Right atrium auricular region (tissue), 2 donors: ENCODE data around the gene ZNF598. TPM values are rescaled to one million over a fixed set of nuclear protein-coding genes. Genes with fewer than 3 reads are reported as not detected.

Source experiments
- DNase-seq: peaks from one replicate; pipeline ENCODE4 v3.0.0-alpha.2; 2019; ENCODE audit warnings: low spot score
- H3K27ac ChIP-seq, 2 donors: fragments of 200-600 bp; sonication (generic); 1 replicate in 1 of 2; 2 replicates in 1 of 2; pipeline ENCODE4 v1.5.1; 2016 to 2019
- H3K27me3 ChIP-seq, 2 donors: fragments of 200-600 bp; sonication (generic); one replicate each; pipeline versions ENCODE4 v1.5.1 to v1.6.0; 2017 to 2019
- H3K36me3 ChIP-seq: fragments of 200-600 bp; sonication (generic); one replicate; pipeline ENCODE4 v1.5.1; 2016
- H3K4me1 ChIP-seq, 2 donors: fragments of 200-600 bp; sonication (generic); one replicate each; pipeline versions ENCODE4 v1.5.1 to v1.6.0; 2017 to 2019
- H3K4me3 ChIP-seq, 2 donors: fragments of 200-600 bp; sonication (generic); 1 replicate in 1 of 2; 2 replicates in 1 of 2; pipeline ENCODE4 v1.5.1; 2017 to 2019; ENCODE audit warnings: mild to moderate bottlenecking in 1 of 2, moderate library complexity in 1 of 2
- H3K9me3 ChIP-seq, 2 donors: fragments of 200-600 bp; sonication (generic); one replicate each; pipeline ENCODE4 v1.5.1; 2019
- total RNA-seq, 2 donors: library from RNA; depleted of rRNA; stranded (reverse); fragments of >200 nt; gene quantifications; one replicate each; pipeline ENCODE4 v1.1.0, GENCODE V29; 2016
- TF ChIP-seq, protein P1 (sequence below), 2 donors: fragments of 200-600 bp; sonication (generic); IDR thresholded peaks; one replicate each; pipeline ENCODE4 v1.5.1; 2019; ENCODE audit warnings: antibody characterized with exemption in 2 of 2

ZNF598 gene
- total RNA-seq, 2 donors from 2014 or later, result 11.4 to 19.9 TPM

DNA sequence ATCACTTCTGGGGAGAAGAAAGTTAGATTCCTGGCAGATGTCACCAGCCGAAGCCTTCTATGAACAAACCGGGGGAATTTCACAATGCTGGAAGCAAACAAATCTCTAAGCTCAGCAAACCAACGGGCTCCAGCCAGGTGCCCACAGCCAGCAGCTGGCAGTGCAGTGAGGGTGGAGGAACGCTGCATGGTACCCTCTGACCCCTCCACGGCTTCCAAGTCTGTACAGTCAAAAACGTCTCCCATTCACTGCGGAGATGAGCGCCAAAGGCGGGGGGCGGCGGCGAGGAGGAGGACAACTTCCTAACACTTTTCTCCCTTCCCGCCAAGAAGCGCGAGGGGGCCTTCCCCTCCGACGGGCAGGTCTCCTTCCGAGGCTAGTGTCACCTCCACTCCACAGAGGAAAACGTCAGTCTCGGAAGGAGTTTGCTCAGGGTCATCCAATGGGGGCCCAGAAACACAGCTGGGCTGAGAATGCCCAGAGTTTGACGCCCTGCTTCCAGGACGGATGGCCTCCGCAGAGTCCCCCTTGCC is 924 bp downstream of the ZNF598 start:
- Histone ChIP-seq H3K27ac (peak overlapping the region; percentile 84 to 91), H3K9me3 (no peaks in the 10 kb centered on the region), H3K4me3 (peak overlapping the region; percentile 92 to 99), H3K27me3 (no peaks in the 10 kb centered on the region), H3K36me3 (no peaks in the 10 kb centered on the region), H3K4me1 (peaks cover 0 to 64% of the 10 kb centered on the region in 2 donors)
- DNase-seq, result no peak
- TF ChIP-seq, protein P1, sequence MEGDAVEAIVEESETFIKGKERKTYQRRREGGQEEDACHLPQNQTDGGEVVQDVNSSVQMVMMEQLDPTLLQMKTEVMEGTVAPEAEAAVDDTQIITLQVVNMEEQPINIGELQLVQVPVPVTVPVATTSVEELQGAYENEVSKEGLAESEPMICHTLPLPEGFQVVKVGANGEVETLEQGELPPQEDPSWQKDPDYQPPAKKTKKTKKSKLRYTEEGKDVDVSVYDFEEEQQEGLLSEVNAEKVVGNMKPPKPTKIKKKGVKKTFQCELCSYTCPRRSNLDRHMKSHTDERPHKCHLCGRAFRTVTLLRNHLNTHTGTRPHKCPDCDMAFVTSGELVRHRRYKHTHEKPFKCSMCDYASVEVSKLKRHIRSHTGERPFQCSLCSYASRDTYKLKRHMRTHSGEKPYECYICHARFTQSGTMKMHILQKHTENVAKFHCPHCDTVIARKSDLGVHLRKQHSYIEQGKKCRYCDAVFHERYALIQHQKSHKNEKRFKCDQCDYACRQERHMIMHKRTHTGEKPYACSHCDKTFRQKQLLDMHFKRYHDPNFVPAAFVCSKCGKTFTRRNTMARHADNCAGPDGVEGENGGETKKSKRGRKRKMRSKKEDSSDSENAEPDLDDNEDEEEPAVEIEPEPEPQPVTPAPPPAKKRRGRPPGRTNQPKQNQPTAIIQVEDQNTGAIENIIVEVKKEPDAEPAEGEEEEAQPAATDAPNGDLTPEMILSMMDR (IDR thresholded peaks at IDR 0.05), result no peak

DNA sequence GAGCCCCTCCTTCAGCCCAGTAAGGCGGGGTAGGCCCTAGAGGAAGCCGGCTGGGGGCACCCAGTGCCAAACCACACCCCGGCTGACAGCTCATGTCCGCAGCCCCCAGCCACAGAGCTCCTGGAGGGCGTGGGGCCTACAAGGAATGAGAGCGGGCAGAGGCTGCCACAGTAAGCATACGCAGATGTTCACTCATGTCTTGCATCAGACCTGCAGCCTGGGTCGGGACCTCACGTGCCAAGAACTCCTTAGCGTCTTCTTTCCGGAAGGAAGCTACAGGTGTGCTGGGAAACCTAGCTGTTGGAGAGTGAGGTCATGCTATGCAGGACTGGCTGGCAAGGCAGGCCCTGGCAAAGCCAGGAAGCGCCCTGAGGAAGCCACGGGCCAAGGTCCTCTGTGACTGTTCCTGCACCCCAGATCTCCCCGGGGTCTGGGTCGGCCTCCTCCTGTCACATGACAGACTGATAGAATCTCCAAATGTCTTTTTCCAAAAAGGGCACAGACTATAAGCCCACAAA is 1.6 kb downstream of the ZNF598 start:
- Histone ChIP-seq H3K27ac (no peak overlapping the region), H3K27me3 (no peaks in the 10 kb centered on the region), H3K36me3 (peaks cover 3% of the 10 kb centered on the region), H3K4me3 (peak overlapping the region in 1 of 2 donors; percentile 99), H3K9me3 (no peaks in the 10 kb centered on the region), H3K4me1 (peaks cover 0 to 67% of the 10 kb centered on the region in 2 donors)
- DNase-seq, result no peak
- TF ChIP-seq, protein P1 (IDR thresholded peaks at IDR 0.05), result no peak

DNA sequence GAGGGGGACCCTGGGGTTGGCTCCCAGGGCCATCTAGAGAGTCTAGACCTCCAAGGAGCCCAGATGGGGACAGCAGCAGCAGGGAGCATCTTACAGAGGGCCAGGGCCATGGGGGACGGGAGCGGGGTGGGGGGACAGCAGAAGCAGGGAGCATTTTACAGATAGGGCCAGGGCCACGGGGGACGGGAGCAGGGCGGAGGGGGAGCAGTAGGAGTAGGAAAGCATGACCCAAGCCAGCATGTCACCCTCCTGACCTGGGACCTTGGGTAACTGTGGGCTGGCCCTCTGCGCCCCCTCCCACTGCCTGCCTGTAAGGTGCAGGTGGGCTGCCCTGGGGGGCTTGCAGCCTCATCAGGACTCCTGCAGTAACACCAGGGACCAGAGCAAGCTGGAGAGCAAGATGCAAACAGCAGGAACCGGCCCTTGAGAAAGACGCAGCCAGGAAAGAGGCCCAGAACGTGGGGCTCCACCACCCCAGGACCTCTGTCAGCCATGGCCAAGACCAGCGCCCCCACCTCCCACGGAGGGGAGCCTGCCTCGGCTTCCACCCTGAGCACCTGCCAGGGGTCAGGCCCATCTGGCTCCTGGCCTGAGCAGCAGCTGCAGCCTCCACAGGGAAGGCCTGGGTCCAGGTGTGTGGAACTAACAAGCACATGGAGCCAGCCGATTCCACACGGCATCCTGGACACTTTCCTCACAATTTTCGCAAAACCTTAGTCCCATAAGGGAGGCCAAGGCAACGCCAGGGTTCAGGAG is 2.4 kb downstream of the ZNF598 start:
- Histone ChIP-seq H3K27ac (no peak overlapping the region), H3K9me3 (no peaks in the 10 kb centered on the region), H3K27me3 (no peaks in the 10 kb centered on the region), H3K4me3 (no peak overlapping the region), H3K36me3 (peaks cover 11% of the 10 kb centered on the region), H3K4me1 (peaks cover 0 to 67% of the 10 kb centered on the region in 2 donors)
- no peak for DNase-seq
- TF ChIP-seq, protein P1 (IDR thresholded peaks at IDR 0.05), result no peak

DNA sequence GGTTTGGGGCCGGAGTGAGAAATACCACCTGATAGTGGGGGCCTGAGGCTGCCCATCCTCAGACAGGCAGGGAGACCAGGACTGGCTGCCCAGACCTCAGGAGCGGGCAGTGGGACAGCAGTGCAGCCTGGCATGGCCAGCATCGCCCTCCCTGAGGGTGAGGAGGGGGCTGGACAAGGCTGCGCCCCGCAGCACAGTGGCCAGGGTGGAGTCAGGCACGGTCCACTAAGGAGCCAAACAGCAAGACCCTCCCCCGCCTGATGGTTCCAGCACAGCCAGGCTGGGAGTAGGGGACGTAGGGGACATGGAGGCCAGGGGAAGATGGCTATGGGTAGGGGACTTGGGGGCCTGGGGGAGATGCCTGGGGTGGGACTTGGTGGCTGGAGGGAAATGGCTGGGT is 3.3 kb downstream of the ZNF598 start:
- Histone ChIP-seq H3K36me3 (peaks cover 21% of the 10 kb centered on the region), H3K9me3 (no peaks in the 10 kb centered on the region), H3K27me3 (no peaks in the 10 kb centered on the region), H3K4me3 (no peak overlapping the region), H3K27ac (no peak overlapping the region), H3K4me1 (peaks cover 0 to 67% of the 10 kb centered on the region in 2 donors)
- TF ChIP-seq, protein P1 (IDR thresholded peaks at IDR 0.05), result no peak
- DNase-seq, result no peak

DNA sequence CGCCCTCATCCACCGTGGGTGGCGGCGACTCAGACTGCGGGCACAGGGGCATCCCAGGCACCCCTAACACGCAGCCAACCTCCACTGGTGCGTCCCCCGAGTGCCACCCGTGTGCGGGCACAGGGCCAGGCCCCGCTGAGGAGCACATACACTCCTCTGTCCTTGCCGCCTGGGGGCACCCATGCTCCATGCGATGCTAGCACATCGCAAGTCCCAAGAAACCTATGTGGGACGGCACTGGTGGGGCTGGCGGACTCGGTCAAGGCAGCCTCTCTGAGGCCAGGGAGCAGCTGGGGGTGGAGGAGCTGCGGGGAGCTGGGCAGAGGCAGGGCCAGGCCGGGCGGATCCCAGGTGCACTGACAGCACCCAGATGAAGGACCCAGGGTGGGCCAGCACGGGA is 4.0 kb downstream of the ZNF598 start:
- peaks cover 0 to 66% of the 10 kb centered on the region in 2 donors for H3K4me1 ChIP-seq
- H3K27ac ChIP-seq, result no peak overlapping the region
- no peaks in the 10 kb centered on the region for H3K9me3 ChIP-seq
- no peak overlapping the region for H3K4me3 ChIP-seq
- H3K36me3 ChIP-seq, result peaks cover 26% of the 10 kb centered on the region
- H3K27me3 ChIP-seq, result no peaks in the 10 kb centered on the region
- DNase-seq, result no peak
- TF ChIP-seq, protein P1 (IDR thresholded peaks at IDR 0.05), result no peak
